Caco-2 (cell line): ENCODE results near the gene MEIS1. TPM values are rescaled to one million over a fixed set of nuclear protein-coding genes. Genes with fewer than 3 reads are reported as not detected.

Source experiments
- BruUV-seq: library from RNA; stranded (reverse); fragments of 400-500 nt; replicated peaks from 2 replicates; lab custom pipeline; 2021; lab: Mats Ljungman, UMichigan
- CTCF ChIA-PET: fragments of 300-600 bp; sonication (Branson Sonifier 250); formaldehyde crosslinking; loops from one replicate; lab custom pipeline; 2022; ENCODE audit warnings: antibody characterized with exemption; lab: Charles Lee
- POLR2A ChIA-PET: fragments of 300-600 bp; sonication (Branson Sonifier 250); formaldehyde crosslinking; loops from one replicate; lab custom pipeline; 2022; ENCODE audit warnings: antibody characterized with exemption; lab: Charles Lee
- DNase-seq, 2 experiments: peaks; one replicate each; pipeline versions ENCODE4 v3.0.0 to v3.0.0-alpha.2; 2020 to 2022
- H3K27me3 ChIP-seq: replicated peaks from 2 replicates; pipeline ENCODE4 v1.6.0; 2011; ENCODE audit warnings: low read length; ENCODE audit not compliant: control insufficient read depth, insufficient read depth
- H3K36me3 ChIP-seq: 2 replicates; pipeline ENCODE4 v1.5.1; 2011; ENCODE audit warnings: low read length; ENCODE audit not compliant: control insufficient read depth, insufficient read depth
- H3K4me1 ChIP-seq: fragments of 250-450 bp; sonication (Bioruptor Pico); 2 replicates; pipeline ENCODE4 v1.5.1; 2020; ENCODE audit warnings: mild to moderate bottlenecking
- H3K4me3 ChIP-seq: 2 replicates; pipeline ENCODE4 v1.5.1; 2011; ENCODE audit warnings: low read depth, mild to moderate bottlenecking, control low read depth, low read length
- H3K9me3 ChIP-seq: fragments of 250-450 bp; sonication (Bioruptor Pico); 2 replicates; pipeline ENCODE4 v1.5.1; 2020; ENCODE audit warnings: mild to moderate bottlenecking, moderate library complexity
- H3K27ac Mint-ChIP-seq: one replicate; pipeline ENCODE4 v1.8.0; 2022; ENCODE audit warnings: mixed read lengths; ENCODE audit not compliant: unreplicated experiment
- H3K27me3 Mint-ChIP-seq: one replicate; pipeline ENCODE4 v1.8.0; 2022; ENCODE audit warnings: mixed read lengths; ENCODE audit not compliant: insufficient read depth, unreplicated experiment
- H3K36me3 Mint-ChIP-seq: one replicate; pipeline ENCODE4 v1.8.0; 2022; ENCODE audit warnings: mild to moderate bottlenecking, mixed read lengths; ENCODE audit not compliant: insufficient read depth, unreplicated experiment
- H3K4me1 Mint-ChIP-seq: one replicate; pipeline ENCODE4 v1.8.0; 2022; ENCODE audit warnings: low read depth, mixed read lengths; ENCODE audit not compliant: unreplicated experiment
- H3K4me3 Mint-ChIP-seq: one replicate; pipeline ENCODE4 v1.8.0; 2022; ENCODE audit warnings: mild to moderate bottlenecking, moderate library complexity, mixed read lengths; ENCODE audit not compliant: unreplicated experiment
- H3K9me3 Mint-ChIP-seq: one replicate; pipeline ENCODE4 v1.8.0; 2022; ENCODE audit warnings: mixed read lengths; ENCODE audit not compliant: unreplicated experiment
- intact Hi-C: fragments of 100-400 bp; cut with micrococcal nuclease; formaldehyde crosslinking; loops from one replicate; pipeline ENCODE4 v1.10.0; 2022; ENCODE audit not compliant: unreplicated experiment
- total RNA-seq: library from RNA; stranded (reverse); gene quantifications from 2 replicates; pipeline ENCODE4 v1.2.3, GENCODE V29; 2022
- TF ChIP-seq, protein P1 (sequence below), 2 experiments: fragments of 200-600 bp in 1 of 2; IDR thresholded peaks; 1 replicate in 1 of 2; 2 replicates in 1 of 2; pipeline versions ENCODE4 v1.5.1 to v1.8.0; 2011 to 2022; ENCODE audit warnings: antibody characterized with exemption in 1 of 2, control low read depth in 1 of 2, inconsistent platforms in 1 of 2, low read depth in 1 of 2, low read length in 1 of 2, mild to moderate bottlenecking in 1 of 2, moderate library complexity in 1 of 2; ENCODE audit not compliant: insufficient read depth in 1 of 2, severe bottlenecking in 1 of 2, unreplicated experiment in 1 of 2

The MEIS1 gene
- total RNA-seq, 1 experiment from 2014 or later = 7.4 TPM

- intact Hi-C loops = no loop called here
- no peaks in the 10 kb centered on the region for H3K9me3 ChIP-seq
- Mint-ChIP-seq H3K4me3 (no peak overlapping the region), H3K27me3 (no peaks in the 10 kb centered on the region), H3K27ac (no peak overlapping the region), H3K4me1 (no peaks in the 10 kb centered on the region), H3K9me3 (no peaks in the 10 kb centered on the region), H3K36me3 (no peaks in the 10 kb centered on the region)
- BruUV-seq = no TSS peak
- no peaks in the 10 kb centered on the region for H3K4me1 ChIP-seq
- POLR2A ChIA-PET = no interaction called here
- H3K4me3 ChIP-seq = no peak overlapping the region
- H3K36me3 ChIP-seq = no peaks in the 10 kb centered on the region
- DNase-seq = no peak
- no peaks in the 10 kb centered on the region for H3K27me3 ChIP-seq
- TF ChIP-seq, protein P1, sequence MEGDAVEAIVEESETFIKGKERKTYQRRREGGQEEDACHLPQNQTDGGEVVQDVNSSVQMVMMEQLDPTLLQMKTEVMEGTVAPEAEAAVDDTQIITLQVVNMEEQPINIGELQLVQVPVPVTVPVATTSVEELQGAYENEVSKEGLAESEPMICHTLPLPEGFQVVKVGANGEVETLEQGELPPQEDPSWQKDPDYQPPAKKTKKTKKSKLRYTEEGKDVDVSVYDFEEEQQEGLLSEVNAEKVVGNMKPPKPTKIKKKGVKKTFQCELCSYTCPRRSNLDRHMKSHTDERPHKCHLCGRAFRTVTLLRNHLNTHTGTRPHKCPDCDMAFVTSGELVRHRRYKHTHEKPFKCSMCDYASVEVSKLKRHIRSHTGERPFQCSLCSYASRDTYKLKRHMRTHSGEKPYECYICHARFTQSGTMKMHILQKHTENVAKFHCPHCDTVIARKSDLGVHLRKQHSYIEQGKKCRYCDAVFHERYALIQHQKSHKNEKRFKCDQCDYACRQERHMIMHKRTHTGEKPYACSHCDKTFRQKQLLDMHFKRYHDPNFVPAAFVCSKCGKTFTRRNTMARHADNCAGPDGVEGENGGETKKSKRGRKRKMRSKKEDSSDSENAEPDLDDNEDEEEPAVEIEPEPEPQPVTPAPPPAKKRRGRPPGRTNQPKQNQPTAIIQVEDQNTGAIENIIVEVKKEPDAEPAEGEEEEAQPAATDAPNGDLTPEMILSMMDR (IDR thresholded peaks at IDR 0.05; ENCODE audit: insufficient read depth in 1 of 2, low read depth in 1 of 2, low read length in 1 of 2, severe bottlenecking in 1 of 2, unreplicated experiment in 1 of 2) = no peak
- CTCF ChIA-PET = no interaction called here
These were observed 20.0 kb upstream of the MEIS1 start for GRCh38 chr2:66414896-66415295.

DNA sequence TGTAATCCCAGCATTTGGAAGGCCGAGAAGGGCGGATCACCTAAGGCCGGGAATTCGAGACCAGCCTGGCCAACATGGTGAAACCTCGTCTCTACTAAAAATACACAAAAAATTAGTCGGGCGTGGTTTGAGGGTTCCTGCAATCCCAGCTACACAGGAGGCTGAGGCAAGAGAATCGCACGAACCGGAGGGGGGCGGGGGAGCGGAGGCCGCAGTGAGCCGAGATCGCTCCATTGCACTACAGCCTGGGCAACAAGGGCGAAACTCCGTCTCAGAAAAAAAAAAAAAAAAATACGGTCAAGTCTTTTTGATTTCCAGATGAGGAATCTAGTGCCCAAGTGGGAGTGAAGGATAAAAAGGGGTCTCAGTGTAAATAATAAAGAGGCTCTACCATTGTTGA lies 16.5 kb upstream of the MEIS1 start:
- no peaks in the 10 kb centered on the region for H3K9me3 Mint-ChIP-seq
- Histone ChIP-seq H3K4me3 (no peak overlapping the region), H3K36me3 (no peaks in the 10 kb centered on the region), H3K27me3 (no peaks in the 10 kb centered on the region), H3K9me3 (no peaks in the 10 kb centered on the region), H3K4me1 (no peaks in the 10 kb centered on the region)
- ChIA-PET POLR2A (no interaction called here), CTCF (no interaction called here)
- intact Hi-C loops = no loop called here
- H3K27ac Mint-ChIP-seq = no peak overlapping the region
- no peak for DNase-seq
- no TSS peak for BruUV-seq
- TF ChIP-seq, protein P1 (IDR thresholded peaks at IDR 0.05; ENCODE audit: insufficient read depth in 1 of 2, low read depth in 1 of 2, low read length in 1 of 2, severe bottlenecking in 1 of 2, unreplicated experiment in 1 of 2) = no peak
- H3K4me1 Mint-ChIP-seq = no peaks in the 10 kb centered on the region
- H3K27me3 Mint-ChIP-seq = no peaks in the 10 kb centered on the region
- H3K36me3 Mint-ChIP-seq = no peaks in the 10 kb centered on the region
- H3K4me3 Mint-ChIP-seq = no peak overlapping the region

- no peak for DNase-seq
- H3K4me1 Mint-ChIP-seq = no peaks in the 10 kb centered on the region
- no peaks in the 10 kb centered on the region for H3K9me3 Mint-ChIP-seq
- intact Hi-C loops = loop anchor here (10.0 kb wide), 1 partner anchor 377 kb away; no protein-coding TSS in a partner anchor
- H3K27ac Mint-ChIP-seq = no peak overlapping the region
- BruUV-seq = no TSS peak
- POLR2A ChIA-PET = no interaction called here
- TF ChIP-seq, protein P1 (IDR thresholded peaks at IDR 0.05; ENCODE audit: insufficient read depth in 1 of 2, low read depth in 1 of 2, low read length in 1 of 2, severe bottlenecking in 1 of 2, unreplicated experiment in 1 of 2) = no peak
- H3K36me3 Mint-ChIP-seq = no peaks in the 10 kb centered on the region
- no peak overlapping the region for H3K4me3 ChIP-seq
- no peaks in the 10 kb centered on the region for H3K9me3 ChIP-seq
- H3K27me3 ChIP-seq = no peaks in the 10 kb centered on the region
- no peaks in the 10 kb centered on the region for H3K36me3 ChIP-seq
- no peaks in the 10 kb centered on the region for H3K4me1 ChIP-seq
- CTCF ChIA-PET = no interaction called here
- no peaks in the 10 kb centered on the region for H3K27me3 Mint-ChIP-seq
- H3K4me3 Mint-ChIP-seq = no peak overlapping the region
These were observed 13.3 kb upstream of the MEIS1 start for GRCh38 chr2:66421612-66422011.
